HG03460 (cell line): ENCODE results near the gene MAT1A.
"Not testable (repeated sequence)": the region's sequence is repeated elsewhere in the genome, so short reads cannot be mapped to it uniquely, and the experiment has no call there.

Source experiments
- ATAC-seq: cut with Tn5 transposase; IDR thresholded peaks from one replicate; pipeline ENCODE4 v1.9.1; 2021; ENCODE audit not compliant: unreplicated experiment

The MAT1A gene

GRCh38 chr10:80234331-80235235 is 54.9 kb downstream of the MAT1A start:
- ATAC-seq = peak; percentile 100

- not testable (repeated sequence) for ATAC-seq
Measured at GRCh38 chr10:80233871-80234270, 55.6 kb downstream of the MAT1A start.

GRCh38 chr10:80226723-80227122 is 62.7 kb downstream of the MAT1A start:
- peak; percentile 59 for ATAC-seq

- ATAC-seq = not testable (repeated sequence)
Measured at GRCh38 chr10:80223031-80223419, 66.4 kb downstream of the MAT1A start.
